Mammary epithelial cell (primary cell): ENCODE data around the gene CISH.

Source experiments
- CTCF ChIP-seq, 2 donors: IDR thresholded peaks in 1 of 2; conservative IDR thresholded peaks in 1 of 2; 2 replicates each; pipeline ENCODE4 v1.5.1; 2011 to 2012; ENCODE audit warnings: inconsistent platforms in 2 of 2, low read length in 2 of 2, mild to moderate bottlenecking in 2 of 2, control low read depth in 1 of 2, low read depth in 1 of 2; ENCODE audit not compliant: insufficient read depth in 1 of 2; ENCODE audit errors: extremely low read depth in 1 of 2
- EZH2 ChIP-seq: IDR thresholded peaks from 2 replicates; pipeline ENCODE4 v1.6.1; 2012; ENCODE audit warnings: low read length, inconsistent platforms, borderline replicate concordance

GRCh38 chr3:50594253-50594785 is 17.3 kb downstream of the CISH start:
- TF ChIP-seq EZH2 (no peak), CTCF (conservative IDR thresholded peaks at IDR 0.05 in 1 of 2, IDR thresholded peaks at IDR 0.05 in 1 of 2; ENCODE audit: extremely low read depth in 1 of 2, insufficient read depth in 1 of 2, low read depth in 1 of 2, low read length in 2 of 2) (no peak)
